Measurements from ENCODE around the gene TEX22. TPM values are rescaled to one million over a fixed set of nuclear protein-coding genes. Genes with fewer than 3 reads are reported as not detected.

The TEX22 gene
- polyA plus RNA-seq, 3 donors = 0.52 to 2.2 (median 0.57) TPM

DNA sequence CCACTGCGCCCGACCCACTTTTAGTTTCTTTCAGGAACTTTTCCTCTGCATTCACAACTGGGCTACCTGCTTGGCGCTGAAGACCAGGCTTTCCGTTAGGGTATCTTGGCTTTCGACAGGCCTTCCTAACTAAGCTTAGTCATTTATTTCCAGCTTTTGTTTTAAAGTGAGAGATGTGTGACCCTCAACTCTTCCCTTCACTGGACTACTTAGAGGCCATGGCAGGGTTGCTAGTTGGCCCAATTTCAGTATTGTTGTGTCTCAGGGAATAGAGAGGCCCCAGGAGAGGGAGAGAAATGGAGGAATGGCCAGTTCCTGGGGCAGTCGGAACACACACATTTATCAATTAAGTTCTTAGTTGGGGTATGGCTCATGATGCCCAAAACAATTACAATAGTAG, 31.7 kb downstream of the TEX22 start:
- peaks cover 55% of the 10 kb centered on the region for H3K79me2 ChIP-seq (ENCODE audit: insufficient read depth, low read length)
- H3K9ac ChIP-seq (ENCODE audit: insufficient read depth, low read length, poor library complexity, severe bottlenecking) = no peak overlapping the region
- no peaks in the 10 kb centered on the region for H3K27me3 ChIP-seq (ENCODE audit: control insufficient read depth in 2 of 2, insufficient read depth in 2 of 2, low read length in 2 of 2)
- H3K27ac ChIP-seq (ENCODE audit: low read depth in 1 of 2, low read length in 2 of 2) = no peak overlapping the region
- intact Hi-C loops (cut with micrococcal nuclease) = no loop called here
- WGBS (ENCODE audit: insufficient coverage) = 100% methylated on average over 2 of the region's 6 CpGs
- peaks cover 0 to 5% of the 10 kb centered on the region in 2 donors for H3K9me3 ChIP-seq (replicated peaks in 1 of 2; ENCODE audit: control insufficient read depth in 1 of 2, insufficient read depth in 1 of 2, low read length in 2 of 2)
- no peaks in the 10 kb centered on the region for H3K4me1 ChIP-seq (ENCODE audit: control insufficient read depth in 1 of 2, insufficient read depth in 2 of 2, low read length in 2 of 2)
- no peak for TF ChIP-seq CTCF (IDR thresholded peaks at IDR 0.05)
- no peak overlapping the region for H2AFZ ChIP-seq (ENCODE audit: insufficient read depth, low read depth, low read length, poor library complexity, severe bottlenecking)
- H3K4me2 ChIP-seq (replicated peaks; ENCODE audit: extremely low read depth, low read length, poor library complexity, severe bottlenecking) = no peak overlapping the region
- Mint-ChIP-seq H3K27ac (no peak overlapping the region), H3K27me3 (ENCODE audit: low read depth in 3 of 3) (peaks cover 0 to 2% (median 0%) of the 10 kb centered on the region in 3 donors), H3K9me3 (peaks cover 0 to 4% (median 2%) of the 10 kb centered on the region in 7 donors), H3K36me3 (peaks cover 19 to 48% of the 10 kb centered on the region in 2 donors), H3K4me1 (peaks cover 10% of the 10 kb centered on the region), H3K4me3 (no peak overlapping the region)
- H3K36me3 ChIP-seq (replicated peaks in 1 of 2; ENCODE audit: control insufficient read depth in 1 of 2, insufficient read depth in 2 of 2, low read length in 2 of 2) = peaks cover 5 to 25% of the 10 kb centered on the region in 2 donors
- no peak for DNase-seq
- H3K4me3 ChIP-seq (replicated peaks in 1 of 3; ENCODE audit: low read depth in 2 of 3, low read length in 3 of 3) = no peak overlapping the region
- peaks cover 64% of the 10 kb centered on the region for H4K20me1 ChIP-seq (ENCODE audit: insufficient read depth, low read length)

GRCh38 chr14:105430565-105430964, 32.2 kb downstream of the TEX22 start:
- no peak overlapping the region for H3K4me2 ChIP-seq (replicated peaks; ENCODE audit: extremely low read depth, low read length, poor library complexity, severe bottlenecking)

More at GRCh38 chr14:105430565-105430964, 32.2 kb downstream of the TEX22 start:
- Histone ChIP-seq H3K9me3 (replicated peaks in 1 of 2; ENCODE audit: control insufficient read depth in 1 of 2, insufficient read depth in 1 of 2, low read length in 2 of 2) (peaks cover 0 to 5% of the 10 kb centered on the region in 2 donors), H3K79me2 (ENCODE audit: insufficient read depth, low read length) (peaks cover 56% of the 10 kb centered on the region), H2AFZ (ENCODE audit: insufficient read depth, low read depth, low read length, poor library complexity, severe bottlenecking) (no peak overlapping the region), H3K4me1 (ENCODE audit: control insufficient read depth in 1 of 2, insufficient read depth in 2 of 2, low read length in 2 of 2) (no peaks in the 10 kb centered on the region), H3K27me3 (ENCODE audit: control insufficient read depth in 2 of 2, insufficient read depth in 2 of 2, low read length in 2 of 2) (no peaks in the 10 kb centered on the region), H3K36me3 (replicated peaks in 1 of 2; ENCODE audit: control insufficient read depth in 1 of 2, insufficient read depth in 2 of 2, low read length in 2 of 2) (peaks cover 0 to 20% of the 10 kb centered on the region in 2 donors), H3K27ac (ENCODE audit: low read depth in 1 of 2, low read length in 2 of 2) (no peak overlapping the region), H3K4me3 (replicated peaks in 1 of 3; ENCODE audit: low read depth in 2 of 3, low read length in 3 of 3) (no peak overlapping the region), H3K9ac (ENCODE audit: insufficient read depth, low read length, poor library complexity, severe bottlenecking) (no peak overlapping the region), H4K20me1 (ENCODE audit: insufficient read depth, low read length) (peaks cover 66% of the 10 kb centered on the region)
- Mint-ChIP-seq H3K9me3 (peaks cover 0 to 4% (median 2%) of the 10 kb centered on the region in 7 donors), H3K27me3 (ENCODE audit: low read depth in 3 of 3) (peaks cover 0 to 2% (median 0%) of the 10 kb centered on the region in 3 donors), H3K36me3 (peaks cover 19 to 43% of the 10 kb centered on the region in 2 donors), H3K4me3 (no peak overlapping the region), H3K4me1 (peaks cover 10% of the 10 kb centered on the region), H3K27ac (no peak overlapping the region)
- WGBS (ENCODE audit: insufficient coverage) = 96% methylated on average over 3 of the region's 9 CpGs
- DNase-seq = no peak
- intact Hi-C loops (cut with micrococcal nuclease) = no loop called here
- no peak for TF ChIP-seq CTCF (IDR thresholded peaks at IDR 0.05)
